Naive thymus-derived CD4-positive, alpha-beta T cell (primary cell): ENCODE data around the gene CHIA. TPM values are rescaled to one million over a fixed set of nuclear protein-coding genes. Genes with fewer than 3 reads are reported as not detected.

Experiments
- polyA plus RNA-seq, 2 donors: library from polyadenylated mRNA; unstranded; fragments of 300-500 nt; fragmentation: Illumina TruSeq; gene quantifications; one replicate each; pipeline ENCODE4 v1.2.3, GENCODE V29; 2021
- total RNA-seq, 6 experiments: library from RNA in 5 of 6; stranded (reverse) in 5 of 6; gene quantifications; 1 replicate in 5 of 6; 2 replicates in 1 of 6; pipeline ENCODE4 v1.2.3 and lab custom pipeline; 2021 to 2026

CHIA gene
- total and polyA plus RNA-seq, 7 experiments from 2014 or later = not detected

Other genes with a start within 250 kb of the CHIA start
- gene DRAM2, start 150.8 kb upstream of the CHIA start, total RNA-seq = 10 to 100 TPM; 26.9 to 51.6 (median 43.5) TPM
- 10 to 100 TPM; 76.4 to 87.5 TPM for gene DRAM2, start 150.8 kb upstream of the CHIA start, polyA plus RNA-seq
- 10 to 100 TPM; 39.1 to 57.5 (median 40.2) TPM for gene CEPT1, start 150.6 kb upstream of the CHIA start, total RNA-seq
- gene CEPT1, start 150.6 kb upstream of the CHIA start, polyA plus RNA-seq = 10 to 100 TPM; 23.0 to 26.3 TPM
- 100 to 1,000 TPM; 122 to 328 (median 288) TPM for gene DENND2D, start 90.2 kb upstream of the CHIA start, total RNA-seq
- 100 to 1,000 TPM; 192 to 421 TPM for gene DENND2D, start 90.2 kb upstream of the CHIA start, polyA plus RNA-seq
- gene CHI3L2, start 63.1 kb upstream of the CHIA start, total RNA-seq = 10 to 100 TPM in 3 of 5 experiments, 1 to 10 TPM in 2; 7.0 to 38.0 (median 18.8) TPM
- 100 to 1,000 TPM; 126 to 136 TPM for gene CHI3L2, start 63.1 kb upstream of the CHIA start, polyA plus RNA-seq
- 10 to 100 TPM in 1 of 5 experiments, 1 to 10 TPM in 3, under 1 TPM in 1; 0.68 to 12.5 (median 8.4) TPM for gene OVGP1, start 136.9 kb downstream of the CHIA start, total RNA-seq
- gene OVGP1, start 136.9 kb downstream of the CHIA start, polyA plus RNA-seq = 1 to 10 TPM in 1 of 2 donors, under 1 TPM in 1; 0.38 to 1.6 TPM
- 10 to 100 TPM; 20.7 to 39.9 (median 29.5) TPM for gene WDR77, start 158.4 kb downstream of the CHIA start, total RNA-seq
- 10 to 100 TPM; 42.4 to 44.7 TPM for gene WDR77, start 158.4 kb downstream of the CHIA start, polyA plus RNA-seq
- 100 to 1,000 TPM in 2 of 5 experiments, 10 to 100 TPM in 3; 64.9 to 298 (median 98.7) TPM for gene ATP5PB, start 158.6 kb downstream of the CHIA start, total RNA-seq
- 100 to 1,000 TPM; 280 to 437 TPM for gene ATP5PB, start 158.6 kb downstream of the CHIA start, polyA plus RNA-seq
- 100 to 1,000 TPM in 2 of 5 experiments, 10 to 100 TPM in 3; 15.3 to 117 (median 95.2) TPM for gene C1orf162, start 183.1 kb downstream of the CHIA start, total RNA-seq
- gene C1orf162, start 183.1 kb downstream of the CHIA start, polyA plus RNA-seq = 100 to 1,000 TPM; 330 to 407 TPM
- 1 to 10 TPM in 2 of 5 experiments, under 1 TPM in 1, not detected in 2; 0.66 to 1.6 (median 1.0) TPM for gene ADORA3, start 212.8 kb downstream of the CHIA start, total RNA-seq
- not detected for gene ADORA3, start 212.8 kb downstream of the CHIA start, polyA plus RNA-seq
- under 1 TPM in 1 of 5 experiments, not detected in 4; 0.41 TPM for gene TMIGD3, start 212.8 kb downstream of the CHIA start, total RNA-seq
- gene TMIGD3, start 212.8 kb downstream of the CHIA start, polyA plus RNA-seq = not detected